HEK293 (cell line): Measurements from ENCODE around the gene BCAS3.
A peak's percentile ranks its signal among the peaks of the same experiment; 100 is the strongest.

Experiments
- CTCF ChIA-PET: fragments of 350-600 bp; formaldehyde crosslinking; extraction: SDS; loops from one replicate; lab custom pipeline; 2021; ENCODE audit warnings: antibody characterized with exemption; lab: Yijun Ruan, JAX
- POLR2A ChIA-PET: fragments of 300-600 bp; formaldehyde crosslinking; extraction: SDS; loops from one replicate; lab custom pipeline; 2020; ENCODE audit warnings: antibody characterized with exemption, inconsistent platforms; lab: Yijun Ruan, JAX
- H3K27ac ChIP-seq: fragments of 200-500 bp; sonication (Bioruptor generic); 2 replicates; pipeline ENCODE4 v1.5.1; 2014; ENCODE audit warnings: low read depth, low read length, control low read depth, inconsistent platforms; ENCODE audit errors: extremely low read depth
- H3K36me3 ChIP-seq, 2 experiments: fragments of 200-500 bp in 1 of 2; sonication (Bioruptor generic) in 1 of 2; 1 replicate in 1 of 2; 2 replicates in 1 of 2; pipeline ENCODE4 v1.5.1; 2014 to 2017; ENCODE audit warnings: inconsistent platforms in 2 of 2, low read length in 2 of 2; ENCODE audit not compliant: control insufficient read depth in 2 of 2, insufficient read depth in 1 of 2
- H3K4me1 ChIP-seq: fragments of 200-500 bp; sonication (Bioruptor generic); 2 replicates; pipeline ENCODE4 v1.5.1; 2014; ENCODE audit warnings: mild to moderate bottlenecking, low read length, inconsistent platforms; ENCODE audit not compliant: control insufficient read depth, insufficient read depth
- H3K4me3 ChIP-seq: 2 replicates; pipeline ENCODE4 v1.5.1; 2011; ENCODE audit warnings: low read depth, mild to moderate bottlenecking, control low read depth, low read length, moderate library complexity
- H3K9me3 ChIP-seq: fragments of 200-500 bp; sonication (Bioruptor generic); 2 replicates; pipeline ENCODE4 v1.5.1; 2014; ENCODE audit warnings: low read depth, low read length, inconsistent platforms; ENCODE audit not compliant: control insufficient read depth, insufficient read depth
- BCL11B ChIP-seq: fragments of 450-650 bp; formaldehyde crosslinking; IDR thresholded peaks from 2 replicates; pipeline ENCODE4 v1.5.1; 2016; ENCODE audit warnings: low read depth, missing biosample characterization, missing genetic modification characterization
- FEZF1 ChIP-seq: fragments of 450-650 bp; formaldehyde crosslinking; IDR thresholded peaks from 2 replicates; pipeline ENCODE4 v1.5.1; 2016; ENCODE audit warnings: missing biosample characterization, missing genetic modification characterization
- GLIS2 ChIP-seq: fragments of 450-650 bp; formaldehyde crosslinking; IDR thresholded peaks from 2 replicates; pipeline ENCODE4 v1.5.1; 2016; ENCODE audit warnings: missing biosample characterization, missing genetic modification characterization
- OSR2 ChIP-seq: fragments of 450-650 bp; formaldehyde crosslinking; IDR thresholded peaks from 2 replicates; pipeline ENCODE4 v1.5.1; 2016; ENCODE audit warnings: missing biosample characterization, missing genetic modification characterization
- OVOL3 ChIP-seq: fragments of 450-650 bp; formaldehyde crosslinking; IDR thresholded peaks from 2 replicates; pipeline ENCODE4 v1.5.1; 2016; ENCODE audit warnings: missing biosample characterization, missing genetic modification characterization
- SCRT1 ChIP-seq: fragments of 450-650 bp; formaldehyde crosslinking; IDR thresholded peaks from 2 replicates; pipeline ENCODE4 v1.5.1; 2016; ENCODE audit warnings: missing biosample characterization, missing genetic modification characterization, borderline replicate concordance
- TCF7L2 ChIP-seq: IDR thresholded peaks from 2 replicates; pipeline ENCODE4 v1.6.1; 2011; ENCODE audit warnings: low read depth, mild to moderate bottlenecking, inconsistent platforms, low read length, moderate library complexity, borderline replicate concordance
- ZBTB20 ChIP-seq: fragments of 450-650 bp; formaldehyde crosslinking; IDR thresholded peaks from 2 replicates; pipeline ENCODE4 v1.5.1; 2016; ENCODE audit warnings: missing biosample characterization, missing genetic modification characterization
- ZBTB21 ChIP-seq: fragments of 450-650 bp; formaldehyde crosslinking; IDR thresholded peaks from 2 replicates; pipeline ENCODE4 v1.5.1; 2017; ENCODE audit warnings: missing biosample characterization, missing genetic modification characterization
- ZEB2 ChIP-seq: fragments of 450-650 bp; formaldehyde crosslinking; IDR thresholded peaks from 2 replicates; pipeline ENCODE4 v1.5.1; 2016; ENCODE audit warnings: missing biosample characterization, missing genetic modification characterization
- ZFP3 ChIP-seq: fragments of 450-650 bp; formaldehyde crosslinking; IDR thresholded peaks from 2 replicates; pipeline ENCODE4 v1.5.1; 2016; ENCODE audit warnings: low read depth, missing biosample characterization, missing genetic modification characterization
- ZNF146 ChIP-seq: fragments of 450-650 bp; formaldehyde crosslinking; IDR thresholded peaks from 2 replicates; pipeline ENCODE4 v1.5.1; 2016; ENCODE audit warnings: missing biosample characterization, missing genetic modification characterization
- ZNF335 ChIP-seq: fragments of 450-650 bp; formaldehyde crosslinking; conservative IDR thresholded peaks from 2 replicates; pipeline ENCODE4 v1.5.1; 2016; ENCODE audit warnings: missing biosample characterization, missing genetic modification characterization
- ZNF514 ChIP-seq: fragments of 450-650 bp; formaldehyde crosslinking; IDR thresholded peaks from 2 replicates; pipeline ENCODE4 v1.5.1; 2016; ENCODE audit warnings: missing biosample characterization, missing genetic modification characterization
- ZNF548 ChIP-seq: fragments of 450-650 bp; formaldehyde crosslinking; IDR thresholded peaks from 2 replicates; pipeline ENCODE4 v1.5.1; 2016; ENCODE audit warnings: missing biosample characterization, missing genetic modification characterization
- ZNF571 ChIP-seq: fragments of 450-650 bp; formaldehyde crosslinking; IDR thresholded peaks from 2 replicates; pipeline ENCODE4 v1.5.0; 2017; ENCODE audit warnings: missing biosample characterization, missing genetic modification characterization
- ZNF629 ChIP-seq: fragments of 450-650 bp; formaldehyde crosslinking; IDR thresholded peaks from 2 replicates; pipeline ENCODE4 v1.5.1; 2017; ENCODE audit warnings: missing biosample characterization, missing genetic modification characterization
- ZNF843 ChIP-seq: fragments of 450-650 bp; formaldehyde crosslinking; IDR thresholded peaks from 2 replicates; pipeline ENCODE4 v1.5.1; 2016; ENCODE audit warnings: missing biosample characterization, missing genetic modification characterization
- ZXDB ChIP-seq: fragments of 450-650 bp; formaldehyde crosslinking; IDR thresholded peaks from 2 replicates; pipeline ENCODE4 v1.5.1; 2016; ENCODE audit warnings: missing biosample characterization, missing genetic modification characterization
- TF ChIP-seq, protein P1 (sequence below): fragments of 450-650 bp; formaldehyde crosslinking; IDR thresholded peaks from 2 replicates; pipeline ENCODE4 v1.5.1; 2017; ENCODE audit warnings: missing biosample characterization, mild to moderate bottlenecking, missing genetic modification characterization, moderate library complexity
- TF ChIP-seq, protein P2 (sequence below): fragments of 450-650 bp; formaldehyde crosslinking; IDR thresholded peaks from 2 replicates; pipeline ENCODE4 v1.5.1; 2017; ENCODE audit warnings: missing biosample characterization, missing genetic modification characterization
- TF ChIP-seq, protein P3 (sequence below): fragments of 450-650 bp; formaldehyde crosslinking; IDR thresholded peaks from 2 replicates; pipeline ENCODE4 v1.5.1; 2016; ENCODE audit warnings: missing biosample characterization, missing genetic modification characterization
- TF ChIP-seq, protein P4 (sequence below): fragments of 450-650 bp; formaldehyde crosslinking; IDR thresholded peaks from 2 replicates; pipeline ENCODE4 v1.5.1; 2016; ENCODE audit warnings: missing biosample characterization, missing genetic modification characterization
- TF ChIP-seq, protein P5 (sequence below): fragments of 450-650 bp; formaldehyde crosslinking; IDR thresholded peaks from 2 replicates; pipeline ENCODE4 v1.5.1; 2016; ENCODE audit warnings: missing biosample characterization, missing genetic modification characterization
- TF ChIP-seq, protein P6 (sequence below): fragments of 450-650 bp; formaldehyde crosslinking; IDR thresholded peaks from 2 replicates; pipeline ENCODE4 v1.5.1; 2017; ENCODE audit warnings: missing biosample characterization, missing genetic modification characterization

The BCAS3 gene

DNA sequence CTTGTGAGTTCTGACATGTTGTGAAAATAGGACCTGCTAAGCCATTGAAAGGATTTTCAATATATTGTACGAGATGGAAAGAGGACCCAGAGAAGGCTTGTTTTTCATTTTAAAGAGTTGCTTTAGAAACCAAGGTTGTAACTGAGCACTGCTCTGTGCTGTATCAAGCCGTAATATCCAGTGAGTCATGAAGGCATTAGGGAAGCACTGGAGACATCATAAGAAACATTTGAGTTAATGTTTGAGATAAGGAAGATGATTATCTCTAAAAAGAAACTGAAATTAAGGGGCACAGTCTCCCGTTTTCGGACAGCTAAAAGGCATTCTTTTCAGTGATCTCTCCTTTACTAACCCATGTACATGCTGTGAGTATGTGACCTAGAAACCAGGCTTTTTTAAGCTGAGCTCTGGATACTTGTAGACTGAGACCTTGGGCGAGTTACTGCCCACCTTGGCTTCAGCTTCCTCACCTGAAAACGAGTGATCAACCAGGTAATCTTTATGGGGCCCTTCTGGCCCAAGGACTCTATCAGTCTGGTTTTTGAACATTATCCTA is 572.8 kb downstream of the BCAS3 start (continued):
- TF ChIP-seq, protein P1, sequence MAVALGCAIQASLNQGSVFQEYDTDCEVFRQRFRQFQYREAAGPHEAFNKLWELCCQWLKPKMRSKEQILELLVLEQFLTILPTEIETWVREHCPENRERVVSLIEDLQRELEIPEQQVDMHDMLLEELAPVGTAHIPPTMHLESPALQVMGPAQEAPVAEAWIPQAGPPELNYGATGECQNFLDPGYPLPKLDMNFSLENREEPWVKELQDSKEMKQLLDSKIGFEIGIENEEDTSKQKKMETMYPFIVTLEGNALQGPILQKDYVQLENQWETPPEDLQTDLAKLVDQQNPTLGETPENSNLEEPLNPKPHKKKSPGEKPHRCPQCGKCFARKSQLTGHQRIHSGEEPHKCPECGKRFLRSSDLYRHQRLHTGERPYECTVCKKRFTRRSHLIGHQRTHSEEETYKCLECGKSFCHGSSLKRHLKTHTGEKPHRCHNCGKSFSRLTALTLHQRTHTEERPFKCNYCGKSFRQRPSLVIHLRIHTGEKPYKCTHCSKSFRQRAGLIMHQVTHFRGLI (tag by site-specific recombination), result no peak

DNA sequence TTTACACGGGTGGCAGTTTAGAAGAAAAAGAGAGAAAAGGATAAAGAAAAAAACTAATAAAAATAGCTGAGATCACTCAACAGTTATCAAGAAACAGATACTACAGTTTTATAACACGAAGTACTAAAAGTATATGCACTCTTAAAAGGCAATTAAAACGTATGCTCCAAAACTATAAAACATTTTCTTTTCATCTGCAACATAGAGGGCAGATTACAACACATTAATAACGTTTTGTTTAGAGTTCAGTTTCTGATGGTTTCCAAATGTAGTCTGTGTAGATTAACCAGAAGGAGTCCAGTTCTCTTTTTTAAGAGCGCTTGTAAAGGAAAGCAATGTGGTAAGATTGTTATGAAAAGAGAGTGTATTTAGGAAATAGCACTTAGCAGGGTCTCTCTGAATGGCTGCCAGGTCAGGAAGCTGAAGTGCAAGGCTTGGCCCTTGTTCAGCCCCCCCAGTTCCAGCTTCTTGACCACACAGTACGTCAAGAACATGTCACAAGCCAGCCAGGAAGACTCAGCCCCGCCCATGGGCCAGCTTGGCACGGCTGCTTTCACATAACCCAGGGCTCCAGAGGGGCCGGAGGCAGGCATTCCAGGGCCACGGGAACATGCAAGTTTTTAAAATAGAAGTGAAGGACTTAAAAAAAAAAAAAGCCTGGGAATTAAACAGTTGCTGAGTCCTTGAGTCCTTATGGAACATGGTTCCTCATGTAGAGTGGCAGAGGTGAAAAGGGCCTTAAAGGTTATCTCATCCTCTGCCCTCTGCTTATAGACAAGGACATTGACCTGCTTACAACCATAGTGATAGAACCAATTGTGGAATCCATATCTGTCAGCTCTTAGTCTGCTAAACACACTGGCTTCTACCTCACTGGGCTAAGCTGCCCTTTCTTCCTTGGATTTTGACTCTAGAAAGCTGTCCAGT is 574.6 kb downstream of the BCAS3 start:
- Histone ChIP-seq H3K9me3 (no peaks in the 10 kb centered on the region), H3K27ac (peak overlapping the region; percentile 53; the same call in 1 of the 2 replicates), H3K36me3 (no peaks in the 10 kb centered on the region), H3K4me3 (no peak overlapping the region), H3K4me1 (peaks cover 57% of the 10 kb centered on the region)
- CTCF ChIA-PET, result no interaction called here
- POLR2A ChIA-PET, result interaction anchor here (0.7 kb wide), 1 partner anchor 10 kb away, joined by 3 read pairs; no protein-coding TSS in a partner anchor
- peak; percentile 83 for TF ChIP-seq ZXDB
- TF ChIP-seq FEZF1 (tag by site-specific recombination), result peak; percentile 80
- peak; percentile 80 for TF ChIP-seq OVOL3 (tag by site-specific recombination)
- peak; percentile 57; the same call in 1 of the 2 replicates for TF ChIP-seq BCL11B (tag by site-specific recombination)
- no peak for TF ChIP-seq ZNF146
- peak; percentile 2; the same call in 1 of the 2 replicates for TF ChIP-seq ZNF335 (tag by site-specific recombination)
- 0 out of 2 replicates have a peak, but pooled peaks have one; percentile 36 for TF ChIP-seq GLIS2 (tag by site-specific recombination)
- peak; percentile 86 for TF ChIP-seq ZBTB20 (tag by site-specific recombination)
- peak; percentile 43; the same call in 1 of the 2 replicates for TF ChIP-seq TCF7L2
- TF ChIP-seq, protein P2, sequence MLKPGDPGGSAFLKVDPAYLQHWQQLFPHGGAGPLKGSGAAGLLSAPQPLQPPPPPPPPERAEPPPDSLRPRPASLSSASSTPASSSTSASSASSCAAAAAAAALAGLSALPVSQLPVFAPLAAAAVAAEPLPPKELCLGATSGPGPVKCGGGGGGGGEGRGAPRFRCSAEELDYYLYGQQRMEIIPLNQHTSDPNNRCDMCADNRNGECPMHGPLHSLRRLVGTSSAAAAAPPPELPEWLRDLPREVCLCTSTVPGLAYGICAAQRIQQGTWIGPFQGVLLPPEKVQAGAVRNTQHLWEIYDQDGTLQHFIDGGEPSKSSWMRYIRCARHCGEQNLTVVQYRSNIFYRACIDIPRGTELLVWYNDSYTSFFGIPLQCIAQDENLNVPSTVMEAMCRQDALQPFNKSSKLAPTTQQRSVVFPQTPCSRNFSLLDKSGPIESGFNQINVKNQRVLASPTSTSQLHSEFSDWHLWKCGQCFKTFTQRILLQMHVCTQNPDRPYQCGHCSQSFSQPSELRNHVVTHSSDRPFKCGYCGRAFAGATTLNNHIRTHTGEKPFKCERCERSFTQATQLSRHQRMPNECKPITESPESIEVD (tag by site-specific recombination), result peak; percentile 94
- TF ChIP-seq, protein P3, sequence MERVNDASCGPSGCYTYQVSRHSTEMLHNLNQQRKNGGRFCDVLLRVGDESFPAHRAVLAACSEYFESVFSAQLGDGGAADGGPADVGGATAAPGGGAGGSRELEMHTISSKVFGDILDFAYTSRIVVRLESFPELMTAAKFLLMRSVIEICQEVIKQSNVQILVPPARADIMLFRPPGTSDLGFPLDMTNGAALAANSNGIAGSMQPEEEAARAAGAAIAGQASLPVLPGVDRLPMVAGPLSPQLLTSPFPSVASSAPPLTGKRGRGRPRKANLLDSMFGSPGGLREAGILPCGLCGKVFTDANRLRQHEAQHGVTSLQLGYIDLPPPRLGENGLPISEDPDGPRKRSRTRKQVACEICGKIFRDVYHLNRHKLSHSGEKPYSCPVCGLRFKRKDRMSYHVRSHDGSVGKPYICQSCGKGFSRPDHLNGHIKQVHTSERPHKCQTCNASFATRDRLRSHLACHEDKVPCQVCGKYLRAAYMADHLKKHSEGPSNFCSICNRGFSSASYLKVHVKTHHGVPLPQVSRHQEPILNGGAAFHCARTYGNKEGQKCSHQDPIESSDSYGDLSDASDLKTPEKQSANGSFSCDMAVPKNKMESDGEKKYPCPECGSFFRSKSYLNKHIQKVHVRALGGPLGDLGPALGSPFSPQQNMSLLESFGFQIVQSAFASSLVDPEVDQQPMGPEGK, result peak; percentile 44
- TF ChIP-seq ZFP3, result no peak
- TF ChIP-seq ZEB2 (tag by site-specific recombination), result peak; percentile 34; the same call in 1 of the 2 replicates
- TF ChIP-seq ZNF629, result peak; percentile 69
- TF ChIP-seq OSR2 (tag by site-specific recombination), result peak; percentile 79
- TF ChIP-seq ZNF843 (tag by site-specific recombination), result peak; percentile 88
- TF ChIP-seq, protein P4, sequence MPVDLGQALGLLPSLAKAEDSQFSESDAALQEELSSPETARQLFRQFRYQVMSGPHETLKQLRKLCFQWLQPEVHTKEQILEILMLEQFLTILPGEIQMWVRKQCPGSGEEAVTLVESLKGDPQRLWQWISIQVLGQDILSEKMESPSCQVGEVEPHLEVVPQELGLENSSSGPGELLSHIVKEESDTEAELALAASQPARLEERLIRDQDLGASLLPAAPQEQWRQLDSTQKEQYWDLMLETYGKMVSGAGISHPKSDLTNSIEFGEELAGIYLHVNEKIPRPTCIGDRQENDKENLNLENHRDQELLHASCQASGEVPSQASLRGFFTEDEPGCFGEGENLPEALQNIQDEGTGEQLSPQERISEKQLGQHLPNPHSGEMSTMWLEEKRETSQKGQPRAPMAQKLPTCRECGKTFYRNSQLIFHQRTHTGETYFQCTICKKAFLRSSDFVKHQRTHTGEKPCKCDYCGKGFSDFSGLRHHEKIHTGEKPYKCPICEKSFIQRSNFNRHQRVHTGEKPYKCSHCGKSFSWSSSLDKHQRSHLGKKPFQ (tag by site-specific recombination), result peak; percentile 42; the same call in 1 of the 2 replicates
- peak; percentile 57 for TF ChIP-seq ZBTB21 (tag by site-specific recombination)
- TF ChIP-seq, protein P5, sequence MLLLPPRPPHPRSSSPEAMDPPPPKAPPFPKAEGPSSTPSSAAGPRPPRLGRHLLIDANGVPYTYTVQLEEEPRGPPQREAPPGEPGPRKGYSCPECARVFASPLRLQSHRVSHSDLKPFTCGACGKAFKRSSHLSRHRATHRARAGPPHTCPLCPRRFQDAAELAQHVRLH (tag by site-specific recombination), result peak; percentile 66; the same call in 1 of the 2 replicates
- TF ChIP-seq ZNF571, result no peak
- peak; percentile 16; the same call in 1 of the 2 replicates for TF ChIP-seq SCRT1 (tag by site-specific recombination)
- TF ChIP-seq, protein P6, sequence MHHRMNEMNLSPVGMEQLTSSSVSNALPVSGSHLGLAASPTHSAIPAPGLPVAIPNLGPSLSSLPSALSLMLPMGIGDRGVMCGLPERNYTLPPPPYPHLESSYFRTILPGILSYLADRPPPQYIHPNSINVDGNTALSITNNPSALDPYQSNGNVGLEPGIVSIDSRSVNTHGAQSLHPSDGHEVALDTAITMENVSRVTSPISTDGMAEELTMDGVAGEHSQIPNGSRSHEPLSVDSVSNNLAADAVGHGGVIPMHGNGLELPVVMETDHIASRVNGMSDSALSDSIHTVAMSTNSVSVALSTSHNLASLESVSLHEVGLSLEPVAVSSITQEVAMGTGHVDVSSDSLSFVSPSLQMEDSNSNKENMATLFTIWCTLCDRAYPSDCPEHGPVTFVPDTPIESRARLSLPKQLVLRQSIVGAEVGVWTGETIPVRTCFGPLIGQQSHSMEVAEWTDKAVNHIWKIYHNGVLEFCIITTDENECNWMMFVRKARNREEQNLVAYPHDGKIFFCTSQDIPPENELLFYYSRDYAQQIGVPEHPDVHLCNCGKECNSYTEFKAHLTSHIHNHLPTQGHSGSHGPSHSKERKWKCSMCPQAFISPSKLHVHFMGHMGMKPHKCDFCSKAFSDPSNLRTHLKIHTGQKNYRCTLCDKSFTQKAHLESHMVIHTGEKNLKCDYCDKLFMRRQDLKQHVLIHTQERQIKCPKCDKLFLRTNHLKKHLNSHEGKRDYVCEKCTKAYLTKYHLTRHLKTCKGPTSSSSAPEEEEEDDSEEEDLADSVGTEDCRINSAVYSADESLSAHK (tag by site-specific recombination), result peak; percentile 75
- TF ChIP-seq ZNF514, result no peak
- TF ChIP-seq ZNF548 (tag by site-specific recombination), result no peak
